ENCODE data around the gene CACNA1B.

- TF ChIP-seq, protein P1, sequence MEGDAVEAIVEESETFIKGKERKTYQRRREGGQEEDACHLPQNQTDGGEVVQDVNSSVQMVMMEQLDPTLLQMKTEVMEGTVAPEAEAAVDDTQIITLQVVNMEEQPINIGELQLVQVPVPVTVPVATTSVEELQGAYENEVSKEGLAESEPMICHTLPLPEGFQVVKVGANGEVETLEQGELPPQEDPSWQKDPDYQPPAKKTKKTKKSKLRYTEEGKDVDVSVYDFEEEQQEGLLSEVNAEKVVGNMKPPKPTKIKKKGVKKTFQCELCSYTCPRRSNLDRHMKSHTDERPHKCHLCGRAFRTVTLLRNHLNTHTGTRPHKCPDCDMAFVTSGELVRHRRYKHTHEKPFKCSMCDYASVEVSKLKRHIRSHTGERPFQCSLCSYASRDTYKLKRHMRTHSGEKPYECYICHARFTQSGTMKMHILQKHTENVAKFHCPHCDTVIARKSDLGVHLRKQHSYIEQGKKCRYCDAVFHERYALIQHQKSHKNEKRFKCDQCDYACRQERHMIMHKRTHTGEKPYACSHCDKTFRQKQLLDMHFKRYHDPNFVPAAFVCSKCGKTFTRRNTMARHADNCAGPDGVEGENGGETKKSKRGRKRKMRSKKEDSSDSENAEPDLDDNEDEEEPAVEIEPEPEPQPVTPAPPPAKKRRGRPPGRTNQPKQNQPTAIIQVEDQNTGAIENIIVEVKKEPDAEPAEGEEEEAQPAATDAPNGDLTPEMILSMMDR (IDR thresholded peaks at IDR 0.05) = no peak
- TF ChIP-seq EP300 (IDR thresholded peaks at IDR 0.05) = no peak
These were observed 206.3 kb downstream of the CACNA1B start for GRCh38 chr9:138083873-138084272.

Measured in gastroesophageal sphincter (tissue), 3 donors.